GM13977 (cell line): Measurements from ENCODE around the gene KDM2B.

Experiments
- DNase-seq: peaks from one replicate; pipeline ENCODE4 v3.0.0; 2012; ENCODE audit warnings: low spot score
- in situ Hi-C: fragments of 300-500 bp; cut with MboI; formaldehyde crosslinking; loops from one replicate; pipeline ENCODE4 v1.12.0; 2022; ENCODE audit warnings: low sequenced_read_pairs, low pct_unique_long_range_greater_than_20kb, mixed read lengths, inconsistent platforms; ENCODE audit not compliant: unreplicated experiment
- TF ChIP-seq, protein P1 (sequence below): IDR thresholded peaks from 2 replicates; pipeline ENCODE4 v1.5.1; 2012; ENCODE audit warnings: mild to moderate bottlenecking, control low read depth; ENCODE audit not compliant: insufficient read depth; ENCODE audit errors: extremely low read depth, missing control alignments

Gene KDM2B

DNA sequence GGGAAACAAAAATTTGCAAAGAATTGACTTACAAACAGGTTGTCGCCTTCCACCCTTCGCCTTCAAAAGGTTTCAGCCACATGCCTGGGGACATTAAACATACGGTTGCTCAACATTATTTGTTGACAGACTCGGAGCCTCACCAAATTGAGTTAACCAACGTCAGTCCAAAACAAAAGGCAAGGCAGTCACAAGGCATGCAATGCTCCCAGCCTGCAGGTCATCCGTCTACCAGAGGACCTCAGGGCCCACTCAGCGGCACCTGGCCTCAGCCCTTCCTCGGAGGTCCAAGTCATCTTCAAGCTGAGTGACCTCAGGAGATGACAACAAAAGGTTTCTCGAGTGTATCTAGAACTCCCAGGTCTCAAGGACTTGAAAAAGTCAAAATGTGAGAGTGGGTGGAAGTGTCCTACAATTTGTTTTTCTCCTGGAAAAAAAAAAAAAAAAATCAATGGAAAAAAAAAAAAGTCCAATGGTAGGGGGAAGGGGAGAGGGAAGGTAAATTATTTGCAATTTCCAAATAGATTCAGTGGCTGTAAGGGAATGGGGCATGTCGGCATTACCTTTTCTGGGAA, 64.3 kb downstream of the KDM2B start:
- in situ Hi-C loops: no loop called here
- no peak for DNase-seq
- TF ChIP-seq, protein P1, sequence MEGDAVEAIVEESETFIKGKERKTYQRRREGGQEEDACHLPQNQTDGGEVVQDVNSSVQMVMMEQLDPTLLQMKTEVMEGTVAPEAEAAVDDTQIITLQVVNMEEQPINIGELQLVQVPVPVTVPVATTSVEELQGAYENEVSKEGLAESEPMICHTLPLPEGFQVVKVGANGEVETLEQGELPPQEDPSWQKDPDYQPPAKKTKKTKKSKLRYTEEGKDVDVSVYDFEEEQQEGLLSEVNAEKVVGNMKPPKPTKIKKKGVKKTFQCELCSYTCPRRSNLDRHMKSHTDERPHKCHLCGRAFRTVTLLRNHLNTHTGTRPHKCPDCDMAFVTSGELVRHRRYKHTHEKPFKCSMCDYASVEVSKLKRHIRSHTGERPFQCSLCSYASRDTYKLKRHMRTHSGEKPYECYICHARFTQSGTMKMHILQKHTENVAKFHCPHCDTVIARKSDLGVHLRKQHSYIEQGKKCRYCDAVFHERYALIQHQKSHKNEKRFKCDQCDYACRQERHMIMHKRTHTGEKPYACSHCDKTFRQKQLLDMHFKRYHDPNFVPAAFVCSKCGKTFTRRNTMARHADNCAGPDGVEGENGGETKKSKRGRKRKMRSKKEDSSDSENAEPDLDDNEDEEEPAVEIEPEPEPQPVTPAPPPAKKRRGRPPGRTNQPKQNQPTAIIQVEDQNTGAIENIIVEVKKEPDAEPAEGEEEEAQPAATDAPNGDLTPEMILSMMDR: no peak

- TF ChIP-seq, protein P1: no peak
- in situ Hi-C loops: no loop called here
- DNase-seq: no peak
These were observed 65.2 kb downstream of the KDM2B start for GRCh38 chr12:121515615-121516014.

DNA sequence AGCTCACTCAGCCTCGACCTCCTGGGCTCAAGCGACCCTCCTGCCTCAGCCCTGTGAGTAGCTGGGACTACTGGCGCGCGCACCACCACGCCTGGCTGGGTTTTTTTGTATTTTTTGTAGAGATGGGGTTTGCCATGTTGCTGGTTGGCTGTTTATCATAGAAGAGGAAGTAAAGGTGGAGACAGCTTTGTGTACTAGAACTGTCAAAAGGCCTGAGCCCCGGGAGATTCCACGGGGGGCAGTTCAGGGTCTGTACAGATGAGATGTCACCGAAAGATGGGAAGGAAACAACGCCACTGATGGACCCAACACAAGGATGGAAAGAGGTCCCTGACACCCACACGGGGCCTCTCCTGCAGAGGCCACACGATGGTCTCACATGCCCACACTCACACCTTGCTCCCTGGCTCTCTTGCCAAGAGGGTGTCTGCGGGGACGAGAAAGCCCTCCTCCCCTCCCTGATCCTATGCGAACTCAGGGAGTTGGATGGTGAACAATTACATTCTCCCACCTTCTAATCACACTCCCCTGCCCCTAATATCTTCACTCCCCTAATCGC, 66.6 kb downstream of the KDM2B start:
- TF ChIP-seq, protein P1: no peak
- in situ Hi-C loops: no loop called here
- DNase-seq: peak; percentile 74

GRCh38 chr12:121513464-121514183, 67.2 kb downstream of the KDM2B start:
- peak; percentile 86 for DNase-seq
- in situ Hi-C loops: no loop called here
- TF ChIP-seq, protein P1: no peak

DNA sequence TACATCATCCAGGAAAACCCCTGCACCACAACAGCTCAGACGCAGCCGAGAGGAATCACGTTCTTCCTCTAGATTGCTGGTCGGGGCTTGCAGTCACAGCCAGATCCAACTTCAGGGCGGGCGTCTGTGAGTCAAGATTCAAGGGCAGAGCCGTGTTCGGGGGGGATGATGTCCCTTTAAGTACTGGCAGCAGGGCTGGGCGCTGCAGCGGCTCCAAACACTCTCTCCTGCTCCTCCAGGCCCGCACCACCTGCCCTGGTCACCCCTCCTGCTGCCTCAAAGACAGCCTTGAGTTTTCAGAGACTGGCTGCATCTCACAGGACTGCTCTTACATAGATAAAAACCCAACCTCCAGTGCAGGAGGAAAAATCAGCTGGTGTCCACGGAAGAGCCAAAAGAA, 68.3 kb downstream of the KDM2B start:
- TF ChIP-seq, protein P1: no peak
- DNase-seq: no peak
- in situ Hi-C loops: no loop called here

- in situ Hi-C loops: no loop called here
- no peak for DNase-seq
These were observed 68.9 kb downstream of the KDM2B start for GRCh38 chr12:121511916-121512315.

More at GRCh38 chr12:121511916-121512315, 68.9 kb downstream of the KDM2B start:
- TF ChIP-seq, protein P1: no peak
